HFFc6 (cell line): ENCODE data around the gene CFAP20. TPM values are rescaled to one million over a fixed set of nuclear protein-coding genes. Genes with fewer than 3 reads are reported as not detected.

Source experiments
- DNase-seq: peaks from one replicate; pipeline ENCODE4 v3.0.0-alpha.2; 2018
- H3K27ac Mint-ChIP-seq: 2 replicates; pipeline ENCODE4 v1.8.0; 2020; ENCODE audit warnings: mild to moderate bottlenecking, mixed read lengths
- H3K27me3 Mint-ChIP-seq: 2 replicates; pipeline ENCODE4 v1.8.0; 2021; ENCODE audit warnings: mild to moderate bottlenecking, moderate library complexity, mixed read lengths; ENCODE audit not compliant: insufficient read depth
- H3K36me3 Mint-ChIP-seq: 2 replicates; pipeline ENCODE4 v1.8.0; 2021; ENCODE audit warnings: low read depth, mixed read lengths
- H3K4me1 Mint-ChIP-seq: 2 replicates; pipeline ENCODE4 v1.8.0; 2020; ENCODE audit warnings: low read depth, mixed read lengths
- H3K4me3 Mint-ChIP-seq: 2 replicates; pipeline ENCODE4 v1.8.0; 2020; ENCODE audit warnings: mild to moderate bottlenecking, moderate library complexity, mixed read lengths
- H3K9me3 Mint-ChIP-seq: 2 replicates; pipeline ENCODE4 v1.8.0; 2020; ENCODE audit warnings: mild to moderate bottlenecking, mixed read lengths
- CTCF ChIP-seq: fragments of 200-600 bp; sonication (generic); IDR thresholded peaks from 2 replicates; pipeline ENCODE4 v1.5.0; 2021; ENCODE audit warnings: antibody characterized with exemption, mild to moderate bottlenecking
- total RNA-seq, 6 experiments: library from RNA; stranded (reverse); fragmentation: NEBNext Ultra II Directional; extraction: Animal tissue kit (Norgen Biotek cat#: 25700); gene quantifications; 2 replicates in 1 of 6; 3 replicates in 5 of 6; pipeline ENCODE4 v1.2.3, GENCODE V29; 2021

The CFAP20 gene
- total RNA-seq, 6 experiments from 2014 or later, result 31.6 to 35.9 (median 34.0) TPM

- Mint-ChIP-seq H3K27me3 (peaks cover 2% of the 10 kb centered on the region; the same call in 1 of the 2 replicates), H3K36me3 (no peaks in the 10 kb centered on the region), H3K9me3 (no peaks in the 10 kb centered on the region), H3K4me1 (no peaks in the 10 kb centered on the region), H3K4me3 (no peak overlapping the region), H3K27ac (no peak overlapping the region)
- TF ChIP-seq CTCF, result no peak
- DNase-seq, result no peak
These were observed 23.2 kb upstream of the CFAP20 start for GRCh38 chr16:58152246-58152868.

GRCh38 chr16:58148526-58148925 lies 19.3 kb upstream of the CFAP20 start:
- Mint-ChIP-seq H3K4me1 (peaks cover 4% of the 10 kb centered on the region), H3K27ac (no peak overlapping the region), H3K36me3 (no peaks in the 10 kb centered on the region), H3K27me3 (peaks cover 8% of the 10 kb centered on the region), H3K4me3 (no peak overlapping the region), H3K9me3 (no peaks in the 10 kb centered on the region)
- TF ChIP-seq CTCF, result no peak
- DNase-seq, result no peak

- TF ChIP-seq CTCF, result no peak
- no peak for DNase-seq
- H3K4me1 Mint-ChIP-seq, result peaks cover 6% of the 10 kb centered on the region
- H3K4me3 Mint-ChIP-seq, result no peak overlapping the region
- H3K36me3 Mint-ChIP-seq, result no peaks in the 10 kb centered on the region
- no peak overlapping the region for H3K27ac Mint-ChIP-seq
- peaks cover 8% of the 10 kb centered on the region for H3K27me3 Mint-ChIP-seq
- H3K9me3 Mint-ChIP-seq, result no peaks in the 10 kb centered on the region
These were observed 18.9 kb upstream of the CFAP20 start for GRCh38 chr16:58148099-58148498.

GRCh38 chr16:58138852-58139251 lies 9.7 kb upstream of the CFAP20 start:
- peaks cover 14% of the 10 kb centered on the region for H3K4me1 Mint-ChIP-seq
- peaks cover 21% of the 10 kb centered on the region for H3K9me3 Mint-ChIP-seq
- peaks cover 17% of the 10 kb centered on the region; the same call in 1 of the 2 replicates for H3K36me3 Mint-ChIP-seq
- H3K4me3 Mint-ChIP-seq, result no peak overlapping the region
- no peak for TF ChIP-seq CTCF
- no peak for DNase-seq
- H3K27me3 Mint-ChIP-seq, result peaks cover 4% of the 10 kb centered on the region
- H3K27ac Mint-ChIP-seq, result no peak overlapping the region

- Mint-ChIP-seq H3K27ac (no peak overlapping the region), H3K9me3 (peaks cover 21% of the 10 kb centered on the region), H3K4me3 (no peak overlapping the region), H3K36me3 (peaks cover 17% of the 10 kb centered on the region; the same call in 1 of the 2 replicates), H3K4me1 (peaks cover 3% of the 10 kb centered on the region), H3K27me3 (peaks cover 6% of the 10 kb centered on the region)
- no peak for TF ChIP-seq CTCF
- no peak for DNase-seq
These were observed 8.4 kb upstream of the CFAP20 start for GRCh38 chr16:58137581-58137980.
